ENCODE data around the gene VTI1A.

The VTI1A gene

GRCh38 chr10:112689327-112690072 lies 242.5 kb downstream of the VTI1A start:
- no peak for DNase-seq

DNA sequence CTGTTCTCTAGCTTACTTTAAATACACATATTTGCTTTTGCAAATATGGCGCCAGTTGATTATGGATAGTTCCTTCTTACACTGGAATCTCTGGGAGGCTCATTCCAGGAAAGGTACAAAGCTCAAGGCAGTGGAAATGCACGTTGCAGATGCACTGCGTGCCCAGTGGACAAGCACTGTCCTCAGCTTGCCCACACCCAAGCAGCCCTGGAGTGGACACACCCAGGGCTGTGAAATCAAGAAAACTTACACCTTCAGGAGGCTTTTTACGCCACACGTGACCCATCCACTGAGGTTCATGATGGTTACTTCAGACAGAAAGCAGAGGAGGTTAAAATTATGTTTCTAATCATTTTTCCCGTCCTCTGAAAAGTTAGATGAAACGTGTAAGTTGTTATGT lies 248.5 kb downstream of the VTI1A start:
- DNase-seq = no peak

- no peak for DNase-seq
Observed at GRCh38 chr10:112696592-112696991, 249.6 kb downstream of the VTI1A start.

DNA sequence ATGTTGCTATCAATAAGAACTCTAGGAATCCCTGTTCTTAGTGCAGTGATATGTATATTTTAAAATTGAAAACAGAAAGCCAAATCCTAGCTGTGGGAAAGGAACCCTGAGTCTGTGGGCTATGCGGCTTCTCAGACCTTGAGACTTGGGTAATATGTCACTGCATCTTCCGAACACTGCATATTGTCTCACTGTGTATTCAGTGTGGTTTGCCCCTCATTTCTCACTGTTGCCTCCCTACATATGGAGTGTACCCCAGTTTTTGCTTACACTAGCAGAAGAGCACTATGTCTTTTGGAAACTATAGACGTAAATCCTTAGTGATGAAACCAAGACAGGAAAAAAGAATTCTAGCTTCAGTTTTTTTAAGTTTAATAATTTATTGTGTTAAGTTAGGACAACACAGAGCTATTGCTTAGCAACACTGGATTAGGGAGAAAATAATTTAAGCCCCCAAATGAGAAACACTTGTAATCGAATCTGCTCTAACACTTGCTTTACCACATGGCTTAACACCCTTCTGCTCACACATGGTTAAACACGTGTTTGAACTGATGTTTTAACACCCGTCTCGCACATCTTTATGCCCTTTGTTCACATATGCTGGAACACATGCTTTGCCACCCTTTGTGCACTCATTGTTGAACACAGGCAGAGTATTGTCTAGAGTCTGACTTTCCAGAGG lies 251.3 kb downstream of the VTI1A start:
- DNase-seq = no peak

DNA sequence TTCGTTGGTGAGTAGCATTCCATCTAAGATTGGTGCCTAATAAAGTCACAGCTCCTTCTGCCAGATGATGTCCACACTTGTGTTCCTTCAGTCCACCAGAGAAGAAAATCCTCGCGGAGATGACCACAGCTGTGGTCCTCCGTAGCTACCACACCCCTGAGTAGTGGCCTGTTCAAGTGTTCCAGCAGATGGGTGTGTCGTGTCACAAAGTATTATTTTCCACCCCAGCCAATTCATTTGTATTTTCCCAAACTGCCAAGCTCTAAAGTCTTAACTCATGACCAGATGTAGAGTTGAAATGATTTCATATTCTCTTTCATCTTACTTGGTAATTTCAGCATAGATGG lies 251.8 kb downstream of the VTI1A start:
- DNase-seq = no peak

DNA sequence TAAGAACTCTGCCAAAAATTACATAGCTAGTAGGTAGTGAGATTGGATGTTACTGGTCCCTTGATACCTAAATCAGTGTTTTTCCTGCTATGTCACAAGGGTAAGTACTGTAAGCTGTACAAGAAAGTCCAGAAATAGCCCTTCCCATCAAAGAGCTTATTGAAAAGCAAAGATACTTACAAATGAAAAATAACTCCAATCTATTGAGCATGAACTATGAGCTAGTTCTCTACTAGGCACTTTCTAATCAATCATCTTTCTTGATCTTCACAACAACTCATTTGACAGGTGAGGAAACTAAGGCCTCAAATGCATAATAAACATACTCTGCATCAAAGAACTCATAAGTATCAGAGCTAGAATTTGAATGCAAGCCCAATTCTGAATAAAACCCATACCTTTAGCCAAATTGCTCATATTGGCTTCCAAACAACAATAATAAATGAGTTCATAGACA lies 253.2 kb downstream of the VTI1A start:
- no peak for DNase-seq

GRCh38 chr10:112701211-112701877 lies 254.3 kb downstream of the VTI1A start:
- DNase-seq = no peak

DNA sequence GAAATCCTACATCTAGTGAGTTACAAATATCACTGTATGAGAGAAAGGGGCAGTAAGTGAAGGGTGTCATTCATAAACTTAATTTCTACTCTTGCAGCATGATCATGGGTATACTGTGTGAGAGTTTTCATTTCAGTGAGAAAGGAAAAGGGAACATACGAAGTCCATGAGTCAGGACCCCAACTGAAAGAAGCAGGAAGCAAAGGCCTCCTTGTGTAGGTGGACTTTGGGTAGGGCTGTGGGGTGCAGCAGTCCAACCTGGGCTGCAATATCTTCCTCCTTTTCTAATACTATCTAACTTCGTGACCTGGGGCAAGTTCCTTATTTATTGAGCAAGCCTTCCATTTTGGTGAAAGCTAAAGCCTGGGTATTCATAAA lies 254.9 kb downstream of the VTI1A start:
- DNase-seq = no peak

DNA sequence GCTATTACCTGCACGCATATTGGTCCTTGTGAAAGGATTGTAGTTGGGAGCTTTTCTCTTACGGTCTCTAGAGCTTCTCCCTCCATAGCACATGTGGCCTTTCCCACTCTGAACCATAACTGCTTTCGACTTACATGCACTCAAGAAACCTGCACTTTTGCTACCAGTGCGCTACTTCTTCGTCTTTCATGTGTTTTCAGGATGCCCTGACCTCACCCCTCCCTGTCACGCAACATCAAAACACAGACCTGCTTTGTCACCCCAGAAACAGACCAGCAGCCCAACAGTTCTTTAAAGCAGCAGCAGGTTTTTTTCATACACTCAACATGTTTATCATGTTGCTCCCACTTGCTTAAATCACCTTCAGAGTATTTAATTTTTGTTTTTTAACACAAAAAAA lies 259.6 kb downstream of the VTI1A start:
- DNase-seq = no peak

GRCh38 chr10:112708461-112708860 lies 261.4 kb downstream of the VTI1A start:
- no peak for DNase-seq

DNA sequence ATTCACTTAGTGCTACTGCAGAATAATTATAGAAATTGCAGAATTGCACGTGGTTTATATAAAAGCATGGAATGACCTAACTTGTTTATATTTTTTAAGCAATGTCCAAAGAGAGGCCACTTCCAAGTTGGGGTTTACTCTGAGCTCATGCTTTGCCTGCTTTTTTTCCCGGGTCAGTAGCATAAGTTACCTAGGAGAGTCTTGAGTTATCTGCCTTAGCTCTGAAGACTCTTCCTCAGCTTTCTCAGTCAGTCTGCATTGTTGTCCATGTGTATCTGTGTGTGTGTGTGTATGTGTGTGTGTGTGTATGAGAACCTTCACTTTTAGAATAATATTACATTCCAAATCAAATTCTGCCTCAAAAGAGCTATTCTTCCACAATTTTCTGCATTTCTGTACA lies 263.5 kb downstream of the VTI1A start:
- no peak for DNase-seq

DNA sequence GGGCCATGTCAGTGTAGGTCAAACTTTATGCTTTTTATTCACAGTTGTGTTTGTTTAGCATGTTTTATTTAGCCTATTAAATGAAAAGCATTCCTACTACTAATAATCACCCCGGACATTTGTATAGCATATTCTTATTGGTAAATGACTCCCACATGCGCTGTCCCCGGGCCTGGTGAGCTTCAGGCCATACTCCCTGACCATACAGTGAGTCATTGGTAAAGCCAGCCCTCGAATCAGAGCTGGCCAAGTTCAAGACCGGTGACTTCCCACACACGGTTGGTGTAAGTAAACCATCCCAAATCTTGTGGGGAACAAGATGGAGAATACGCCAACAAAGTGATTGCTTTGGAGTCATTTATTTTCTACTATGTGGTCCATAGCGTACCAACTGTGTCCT lies 264.4 kb downstream of the VTI1A start:
- no peak for DNase-seq

DNA sequence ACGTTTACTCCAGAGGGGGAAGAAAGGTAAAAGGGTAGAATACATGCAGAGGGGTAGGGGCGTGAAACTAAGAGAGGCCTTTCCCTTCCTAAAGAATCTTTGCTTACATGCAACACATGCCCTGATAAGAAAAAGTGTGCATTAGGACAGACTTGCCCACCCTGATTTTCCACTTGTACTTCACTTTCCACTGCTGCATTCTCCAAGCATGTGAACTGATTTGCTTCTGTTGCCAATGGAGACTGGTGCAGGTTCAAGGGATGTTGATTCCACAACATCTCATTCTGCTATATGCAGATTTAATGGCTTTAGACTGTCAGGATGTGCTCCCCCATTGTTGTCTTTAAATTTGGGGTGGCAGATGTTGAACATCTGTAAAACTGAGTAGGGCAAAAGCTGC lies 265.5 kb downstream of the VTI1A start:
- no peak for DNase-seq

- no peak for DNase-seq
Observed at GRCh38 chr10:112713411-112713810, 266.4 kb downstream of the VTI1A start.

DNA sequence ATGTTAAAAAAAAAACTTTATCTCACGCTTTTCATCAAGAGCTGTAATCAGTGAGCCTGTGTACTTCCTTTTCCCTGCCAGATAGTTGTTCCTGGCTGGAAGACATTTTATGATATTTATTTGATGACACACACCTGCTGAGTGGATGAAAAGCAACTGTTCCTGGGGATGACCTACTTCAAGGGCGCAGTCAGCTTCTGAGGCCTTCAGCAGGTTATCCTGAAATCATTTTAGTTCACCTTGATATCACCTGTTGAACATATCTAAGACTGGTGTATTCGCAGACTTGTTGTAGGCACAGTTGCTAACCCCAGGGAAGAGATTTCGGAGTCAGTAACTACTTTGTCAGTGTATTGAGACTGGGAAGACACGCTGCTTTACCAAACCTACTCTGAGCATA lies 268.6 kb downstream of the VTI1A start:
- DNase-seq = no peak

- DNase-seq = no peak
Observed at GRCh38 chr10:112716076-112716475, 269.1 kb downstream of the VTI1A start.

GRCh38 chr10:112716924-112717413 lies 270.0 kb downstream of the VTI1A start:
- no peak for DNase-seq

DNA sequence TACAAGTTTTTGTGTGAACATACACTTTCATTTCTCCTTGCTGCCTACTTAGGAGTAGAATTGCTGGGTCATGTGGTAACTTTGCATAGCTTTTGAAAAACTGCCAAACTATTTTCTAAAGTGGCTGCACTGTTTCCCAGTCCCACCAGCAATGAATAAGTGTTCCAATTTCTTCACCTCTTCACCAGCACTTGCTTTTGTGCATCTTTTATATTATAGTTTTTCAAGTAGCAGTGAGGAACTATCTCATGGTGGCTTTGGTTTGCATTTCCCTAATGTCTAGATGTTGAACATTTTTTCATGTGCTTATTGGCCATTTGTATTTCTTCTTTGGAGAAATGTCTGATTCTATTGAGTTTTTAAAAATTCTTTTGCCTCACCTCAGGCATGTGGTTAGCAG lies 273.2 kb downstream of the VTI1A start:
- DNase-seq = no peak

DNA sequence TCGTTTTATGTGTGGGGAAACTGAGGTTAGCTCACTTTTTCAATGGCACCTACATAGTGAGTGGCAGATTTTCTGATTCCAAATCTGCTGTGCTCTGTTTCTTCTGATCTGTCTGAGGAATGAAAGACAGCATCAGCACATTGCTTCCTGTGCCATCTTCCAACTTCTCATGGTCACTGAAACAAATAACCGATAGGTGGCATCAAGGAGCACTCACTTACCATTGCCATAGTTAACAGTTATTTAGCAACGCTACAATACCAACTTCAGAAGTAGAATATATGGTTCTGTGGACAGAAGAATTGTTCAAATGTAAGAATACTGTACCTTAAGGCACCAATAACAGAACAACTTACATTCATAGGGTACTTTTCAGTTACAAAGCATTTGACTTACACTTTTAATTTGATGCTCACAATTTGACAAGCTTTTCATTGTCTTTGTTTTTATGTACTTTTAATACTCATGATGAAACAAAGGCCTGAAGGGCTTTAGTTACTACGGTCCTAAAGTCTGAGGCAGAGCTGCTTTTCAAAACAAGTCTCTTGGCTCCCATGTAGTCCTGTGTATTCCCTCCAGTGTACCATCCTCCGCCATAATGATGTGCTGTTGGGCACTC lies 274.2 kb downstream of the VTI1A start:
- DNase-seq = no peak

GRCh38 chr10:112722758-112723157 lies 275.7 kb downstream of the VTI1A start:
- DNase-seq = no peak

DNA sequence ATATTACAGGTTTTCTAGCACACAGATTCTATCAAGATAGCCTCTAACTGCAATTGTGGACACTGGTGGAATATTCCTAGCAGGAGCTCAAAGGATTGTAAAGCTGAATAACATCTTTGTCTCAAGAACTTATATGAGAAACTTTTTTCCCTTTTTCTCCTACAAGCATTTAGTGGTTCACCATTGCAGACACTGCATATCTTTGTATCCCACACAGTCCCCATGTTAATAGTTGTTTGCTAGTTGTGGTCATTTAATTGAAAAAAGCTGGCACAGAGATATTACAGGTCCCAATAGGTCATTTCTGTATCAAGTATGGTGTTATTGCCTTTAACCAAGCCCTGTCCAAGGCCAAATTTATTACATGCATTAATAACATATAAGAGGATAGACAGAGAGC lies 276.9 kb downstream of the VTI1A start:
- DNase-seq = no peak

GRCh38 chr10:112724404-112724991 lies 277.5 kb downstream of the VTI1A start:
- DNase-seq = no peak

Measured in SIG-M5 (cell line).